HCEC 1CT (cell line): ENCODE results near the gene NMBR.
"Not testable (repeated sequence)": the region's sequence is repeated elsewhere in the genome, so short reads cannot be mapped to it uniquely, and the experiment has no call there.

Experiments
- DNase-seq: peaks from one replicate; pipeline ENCODE4 v3.0.0-alpha.2; 2017

The NMBR gene

GRCh38 chr6:142153196-142153595, 6.3 kb upstream of the NMBR start:
- peak; percentile 34 for DNase-seq

GRCh38 chr6:142152746-142153145, 5.8 kb upstream of the NMBR start:
- peak; percentile 88 for DNase-seq

GRCh38 chr6:142141531-142141930, 5.4 kb downstream of the NMBR start:
- not testable (repeated sequence) for DNase-seq

GRCh38 chr6:142138876-142139275, 8.0 kb downstream of the NMBR start:
- no peak for DNase-seq

GRCh38 chr6:142132625-142133024, 14.3 kb downstream of the NMBR start, which contains the start of gene GJE1:
Gene GJE1 (plus strand): TSS chr6:142132925. CDS start chr6:142133159, 234 bp downstream.
- no peak for DNase-seq

GRCh38 chr6:142130814-142131213, 16.1 kb downstream of the NMBR start:
- no peak for DNase-seq

GRCh38 chr6:142121342-142121741, 25.6 kb downstream of the NMBR start:
- no peak for DNase-seq

GRCh38 chr6:142118925-142119324, 28.0 kb downstream of the NMBR start:
- DNase-seq = no peak

- no peak for DNase-seq
Observed at GRCh38 chr6:142118328-142118727, 28.6 kb downstream of the NMBR start.

GRCh38 chr6:142117366-142117765, 29.6 kb downstream of the NMBR start:
- no peak for DNase-seq

GRCh38 chr6:142112451-142113061, 34.4 kb downstream of the NMBR start:
- DNase-seq = peak; percentile 56

- DNase-seq = not testable (repeated sequence)
Observed at GRCh38 chr6:142110820-142111219, 36.1 kb downstream of the NMBR start.

- not testable (repeated sequence) for DNase-seq
Observed at GRCh38 chr6:142104820-142105219, 42.1 kb downstream of the NMBR start.

GRCh38 chr6:142088858-142089216, 58.1 kb downstream of the NMBR start:
- DNase-seq = peak; percentile 9

- no peak for DNase-seq
Observed at GRCh38 chr6:142087950-142088857, 58.7 kb downstream of the NMBR start.

GRCh38 chr6:142079130-142079529, 67.8 kb downstream of the NMBR start:
- DNase-seq = no peak

GRCh38 chr6:142075516-142076101, 71.3 kb downstream of the NMBR start:
- no peak for DNase-seq

GRCh38 chr6:142074516-142074915, 72.4 kb downstream of the NMBR start:
- DNase-seq = no peak

GRCh38 chr6:142071981-142072380, 74.9 kb downstream of the NMBR start:
- no peak for DNase-seq

GRCh38 chr6:142068416-142068815, 78.5 kb downstream of the NMBR start:
- DNase-seq = no peak

- not testable (repeated sequence) for DNase-seq
Observed at GRCh38 chr6:142062861-142063260, 84.1 kb downstream of the NMBR start.

GRCh38 chr6:142058551-142059290, 88.2 kb downstream of the NMBR start:
- DNase-seq = no peak

- no peak for DNase-seq
Observed at GRCh38 chr6:142055219-142055618, 91.7 kb downstream of the NMBR start.
